SK-N-SH (cell line): ENCODE results near the gene CCDC171. TPM values are rescaled to one million over a fixed set of nuclear protein-coding genes. Genes with fewer than 3 reads are reported as not detected.

Experiments used
- CTCF ChIA-PET: fragments of 300-600, 350-600 bp; formaldehyde crosslinking; extraction: SDS; loops from one replicate; lab custom pipeline; 2021; lab: Yijun Ruan, JAX
- POLR2A ChIA-PET: fragments of 350-600 bp; sonication (Branson Sonifier 250); formaldehyde crosslinking; extraction: SDS; loops from one replicate; lab custom pipeline; 2020; ENCODE audit warnings: antibody characterized with exemption, inconsistent platforms; lab: Yijun Ruan, JAX
- DNase-seq: peaks from one replicate; pipeline ENCODE4 v3.0.0; 2012
- H2AFZ ChIP-seq: fragments of 200-600 bp; sonication (generic); 2 replicates; pipeline ENCODE4 v1.8.1; 2016; ENCODE audit warnings: antibody characterized with exemption, mild to moderate bottlenecking, low read depth
- H3F3A ChIP-seq: fragments of 200-600 bp; sonication (generic); replicated peaks from 2 replicates; pipeline ENCODE3; 2016; ENCODE audit warnings: antibody characterized with exemption, mild to moderate bottlenecking; ENCODE audit not compliant: insufficient read depth
- H3K27ac ChIP-seq, 2 experiments: fragments of 200-500 bp in 1 of 2; fragments of 200-600 bp in 1 of 2; sonication (Bioruptor generic) in 1 of 2; sonication (generic), shearing (Covaris generic) in 1 of 2; 2 replicates each; pipeline versions ENCODE4 v1.5.1 to v1.6.1; 2014 to 2016; ENCODE audit warnings: low read depth in 2 of 2, inconsistent platforms in 1 of 2, low read length in 1 of 2, mild to moderate bottlenecking in 1 of 2, mixed read lengths in 1 of 2
- H3K27me3 ChIP-seq: fragments of 200-600 bp; sonication (generic), shearing (Covaris generic); 2 replicates; pipeline ENCODE4 v1.6.1; 2016; ENCODE audit warnings: mixed run types; ENCODE audit not compliant: insufficient read depth
- H3K36me3 ChIP-seq, 2 experiments: fragments of 200-500 bp in 1 of 2; fragments of 200-600 bp in 1 of 2; sonication (Bioruptor generic) in 1 of 2; sonication (generic) in 1 of 2; replicated peaks in 1 of 2; 2 replicates each; pipeline versions ENCODE3 to v1.5.1; 2014 to 2016; ENCODE audit warnings: low read length in 1 of 2, mild to moderate bottlenecking in 1 of 2; ENCODE audit not compliant: insufficient read depth in 2 of 2, control insufficient read depth in 1 of 2
- H3K4me1 ChIP-seq, 2 experiments: fragments of 200-500 bp in 1 of 2; fragments of 200-600 bp in 1 of 2; sonication (Bioruptor generic) in 1 of 2; sonication (generic), shearing (Covaris generic) in 1 of 2; 2 replicates each; pipeline versions ENCODE4 v1.5.1 to v1.6.1; 2014 to 2016; ENCODE audit warnings: low read depth in 1 of 2, low read length in 1 of 2, mixed run types in 1 of 2; ENCODE audit not compliant: insufficient read depth in 2 of 2, control insufficient read depth in 1 of 2
- H3K4me2 ChIP-seq: fragments of 200-600 bp; sonication (generic), shearing (Covaris generic); 2 replicates; pipeline ENCODE4 v1.6.1; 2017; ENCODE audit warnings: mixed run types
- H3K4me3 ChIP-seq, 2 experiments: fragments of 200-500 bp in 1 of 2; fragments of 200-600 bp in 1 of 2; sonication (Bioruptor generic) in 1 of 2; sonication (generic), shearing (Covaris generic) in 1 of 2; 2 replicates each; pipeline versions ENCODE4 v1.5.1 to v1.8.1; 2014 to 2016; ENCODE audit warnings: low read depth in 2 of 2, inconsistent platforms in 1 of 2, low read length in 1 of 2, mild to moderate bottlenecking in 1 of 2, mixed read lengths in 1 of 2, moderate library complexity in 1 of 2
- H3K79me2 ChIP-seq: fragments of 200-600 bp; sonication (generic); 2 replicates; pipeline ENCODE4 v1.8.1; 2017; ENCODE audit warnings: mild to moderate bottlenecking; ENCODE audit not compliant: insufficient read depth
- H3K9ac ChIP-seq: fragments of 200-600 bp; sonication (generic); 2 replicates; pipeline ENCODE4 v1.6.1; 2017; ENCODE audit warnings: mixed run types
- H3K9me2 ChIP-seq: fragments of 200-600 bp; sonication (generic); 2 replicates; pipeline ENCODE4 v1.6.1; 2017; ENCODE audit warnings: mixed run types
- H3K9me3 ChIP-seq: fragments of 200-600 bp; sonication (generic); 2 replicates; pipeline ENCODE4 v1.6.1; 2017; ENCODE audit warnings: mixed run types, mild to moderate bottlenecking, moderate library complexity
- H4K20me1 ChIP-seq: fragments of 200-600 bp; sonication (generic); 2 replicates; pipeline ENCODE4 v1.6.1; 2017; ENCODE audit warnings: mild to moderate bottlenecking, mixed run types; ENCODE audit not compliant: insufficient read depth
- JUND ChIP-seq: IDR thresholded peaks from 2 replicates; pipeline ENCODE4 v1.4.0; 2012
- SIN3A ChIP-seq: IDR thresholded peaks from 2 replicates; pipeline ENCODE4 v1.6.1; 2012; ENCODE audit warnings: low read depth, mild to moderate bottlenecking, low read length, moderate library complexity, borderline replicate concordance
- TCF12 ChIP-seq: IDR thresholded peaks from 2 replicates; pipeline ENCODE4 v1.4.0; 2012
- USF2 ChIP-seq: fragments of 150-350 bp; IDR thresholded peaks from 2 replicates; pipeline ENCODE4 v1.6.1; 2017; ENCODE audit warnings: antibody characterized with exemption, low read length, low read depth, borderline replicate concordance
- WGBS: methylation state at CpG from one replicate; pipeline ENCODE4 v1.1.6; 2017; ENCODE audit warnings: low lambda C conversion rate; 5-methylcytosine and 5-hydroxymethylcytosine counted together
- polyA plus RNA-seq, 3 experiments: library from polyadenylated mRNA; depleted of rRNA; stranded (reverse); fragments of >200 nt; gene quantifications; 2 replicates each; pipeline ENCODE4 v1.2.3, GENCODE V29; 2012
- TF ChIP-seq, protein P1 (sequence below): IDR thresholded peaks from 2 replicates; pipeline ENCODE4; 2012
- TF ChIP-seq, protein P2 (sequence below): IDR thresholded peaks from 2 replicates; pipeline ENCODE4 v1.4.0; 2012; ENCODE audit warnings: low read depth, borderline replicate concordance

Gene CCDC171
- polyA plus RNA-seq, 1 of the 3 experiments (the other 2 are of a cell fraction) = 0.54 TPM

DNA sequence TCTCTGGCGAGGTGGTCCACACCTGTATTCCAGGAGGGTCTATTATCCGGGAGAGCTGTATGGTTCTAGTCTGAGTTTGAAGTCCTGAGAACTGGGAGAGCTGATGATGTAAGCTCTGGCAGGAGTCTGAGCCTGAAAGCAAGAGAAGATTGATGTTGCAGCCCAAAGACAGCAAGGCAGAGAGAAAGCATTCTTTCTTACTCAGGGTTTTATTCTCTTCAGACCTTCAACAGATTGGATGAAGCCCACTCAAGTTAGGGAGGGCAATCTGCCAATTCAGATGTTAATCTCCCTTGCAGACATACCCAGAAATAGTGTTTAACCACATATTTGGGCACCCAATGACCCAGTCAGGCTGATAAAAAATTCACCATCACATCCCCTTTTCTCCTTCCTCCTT lies 159.1 kb downstream of the CCDC171 start:
- POLR2A ChIA-PET = no interaction called here
- Histone ChIP-seq H3K36me3 (peaks cover 0 to 3% of the 10 kb centered on the region in 2 experiments), H3K27ac (no peak overlapping the region), H3K9ac (no peak overlapping the region), H3K4me2 (no peak overlapping the region), H3K27me3 (no peaks in the 10 kb centered on the region), H4K20me1 (no peaks in the 10 kb centered on the region), H2AFZ (no peak overlapping the region), H3K9me2 (no peaks in the 10 kb centered on the region), H3F3A (no peaks in the 10 kb centered on the region), H3K79me2 (no peaks in the 10 kb centered on the region), H3K4me1 (no peaks in the 10 kb centered on the region; a peak in 1 of 4 replicates), H3K9me3 (no peaks in the 10 kb centered on the region), H3K4me3 (no peak overlapping the region)
- WGBS = 58% methylated on average over 2 of the region's 2 CpGs
- no peak for TF ChIP-seq JUND
- TF ChIP-seq, protein P1, sequence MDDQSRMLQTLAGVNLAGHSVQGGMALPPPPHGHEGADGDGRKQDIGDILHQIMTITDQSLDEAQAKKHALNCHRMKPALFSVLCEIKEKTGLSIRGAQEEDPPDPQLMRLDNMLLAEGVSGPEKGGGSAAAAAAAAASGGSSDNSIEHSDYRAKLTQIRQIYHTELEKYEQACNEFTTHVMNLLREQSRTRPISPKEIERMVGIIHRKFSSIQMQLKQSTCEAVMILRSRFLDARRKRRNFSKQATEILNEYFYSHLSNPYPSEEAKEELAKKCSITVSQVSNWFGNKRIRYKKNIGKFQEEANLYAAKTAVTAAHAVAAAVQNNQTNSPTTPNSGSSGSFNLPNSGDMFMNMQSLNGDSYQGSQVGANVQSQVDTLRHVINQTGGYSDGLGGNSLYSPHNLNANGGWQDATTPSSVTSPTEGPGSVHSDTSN = 0 out of 2 replicates have a peak, but pooled peaks have one; percentile 6
- TF ChIP-seq TCF12 = 0 out of 2 replicates have a peak, but pooled peaks have one; percentile 8
- no peak for DNase-seq
- CTCF ChIA-PET = no interaction called here

- Histone ChIP-seq H3K4me3 (no peak overlapping the region), H4K20me1 (no peaks in the 10 kb centered on the region), H3K4me2 (no peak overlapping the region), H3K4me1 (no peaks in the 10 kb centered on the region; a peak in 1 of 4 replicates), H3K27me3 (no peaks in the 10 kb centered on the region), H3K9me2 (no peaks in the 10 kb centered on the region), H3K79me2 (no peaks in the 10 kb centered on the region), H2AFZ (no peak overlapping the region), H3K9me3 (no peaks in the 10 kb centered on the region), H3K9ac (no peak overlapping the region), H3F3A (no peaks in the 10 kb centered on the region), H3K27ac (no peak overlapping the region), H3K36me3 (peaks cover 0 to 3% of the 10 kb centered on the region in 2 experiments)
- WGBS = 89% methylated on average over 1 of the region's 1 CpG
- no peak for DNase-seq
- POLR2A ChIA-PET = no interaction called here
- TF ChIP-seq, protein P2, sequence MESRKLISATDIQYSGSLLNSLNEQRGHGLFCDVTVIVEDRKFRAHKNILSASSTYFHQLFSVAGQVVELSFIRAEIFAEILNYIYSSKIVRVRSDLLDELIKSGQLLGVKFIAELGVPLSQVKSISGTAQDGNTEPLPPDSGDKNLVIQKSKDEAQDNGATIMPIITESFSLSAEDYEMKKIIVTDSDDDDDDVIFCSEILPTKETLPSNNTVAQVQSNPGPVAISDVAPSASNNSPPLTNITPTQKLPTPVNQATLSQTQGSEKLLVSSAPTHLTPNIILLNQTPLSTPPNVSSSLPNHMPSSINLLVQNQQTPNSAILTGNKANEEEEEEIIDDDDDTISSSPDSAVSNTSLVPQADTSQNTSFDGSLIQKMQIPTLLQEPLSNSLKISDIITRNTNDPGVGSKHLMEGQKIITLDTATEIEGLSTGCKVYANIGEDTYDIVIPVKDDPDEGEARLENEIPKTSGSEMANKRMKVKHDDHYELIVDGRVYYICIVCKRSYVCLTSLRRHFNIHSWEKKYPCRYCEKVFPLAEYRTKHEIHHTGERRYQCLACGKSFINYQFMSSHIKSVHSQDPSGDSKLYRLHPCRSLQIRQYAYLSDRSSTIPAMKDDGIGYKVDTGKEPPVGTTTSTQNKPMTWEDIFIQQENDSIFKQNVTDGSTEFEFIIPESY = no peak
- TF ChIP-seq SIN3A (no peak), USF2 (no peak)
- CTCF ChIA-PET = no interaction called here
These were observed 161.9 kb downstream of the CCDC171 start for GRCh38 chr9:15714746-15715145.
